Measurements from ENCODE around the gene CNOT1.

The CNOT1 gene

DNA sequence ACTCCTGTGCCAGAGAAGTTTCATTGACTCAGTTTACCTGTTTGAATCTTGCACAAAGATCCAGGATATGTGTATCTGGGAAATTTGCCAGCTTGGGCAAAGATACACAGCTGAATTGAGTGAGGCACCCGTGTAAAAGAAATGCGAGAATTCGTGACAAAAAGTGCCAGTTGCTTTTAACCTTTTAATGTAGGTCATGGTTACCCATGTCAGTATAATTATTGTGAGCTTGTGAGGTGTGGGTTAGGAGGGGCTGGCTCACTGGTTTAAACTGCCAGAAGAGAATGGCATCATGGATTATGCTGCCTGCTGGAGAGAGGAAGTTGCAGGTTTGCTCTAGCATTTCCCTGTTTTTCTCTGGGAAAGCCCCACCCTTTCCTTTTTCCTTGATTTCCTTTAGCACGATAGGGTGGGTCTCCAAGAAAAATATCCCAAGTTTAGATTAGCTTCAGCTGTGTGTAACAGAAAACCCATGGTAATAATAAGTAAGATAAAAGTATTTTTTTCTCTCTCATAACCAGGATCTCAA lies 154.5 kb downstream of the CNOT1 start:
- H3K4me3 ChIP-seq (ENCODE audit: low read depth, low read length): no peak overlapping the region
- TF ChIP-seq, protein P1, sequence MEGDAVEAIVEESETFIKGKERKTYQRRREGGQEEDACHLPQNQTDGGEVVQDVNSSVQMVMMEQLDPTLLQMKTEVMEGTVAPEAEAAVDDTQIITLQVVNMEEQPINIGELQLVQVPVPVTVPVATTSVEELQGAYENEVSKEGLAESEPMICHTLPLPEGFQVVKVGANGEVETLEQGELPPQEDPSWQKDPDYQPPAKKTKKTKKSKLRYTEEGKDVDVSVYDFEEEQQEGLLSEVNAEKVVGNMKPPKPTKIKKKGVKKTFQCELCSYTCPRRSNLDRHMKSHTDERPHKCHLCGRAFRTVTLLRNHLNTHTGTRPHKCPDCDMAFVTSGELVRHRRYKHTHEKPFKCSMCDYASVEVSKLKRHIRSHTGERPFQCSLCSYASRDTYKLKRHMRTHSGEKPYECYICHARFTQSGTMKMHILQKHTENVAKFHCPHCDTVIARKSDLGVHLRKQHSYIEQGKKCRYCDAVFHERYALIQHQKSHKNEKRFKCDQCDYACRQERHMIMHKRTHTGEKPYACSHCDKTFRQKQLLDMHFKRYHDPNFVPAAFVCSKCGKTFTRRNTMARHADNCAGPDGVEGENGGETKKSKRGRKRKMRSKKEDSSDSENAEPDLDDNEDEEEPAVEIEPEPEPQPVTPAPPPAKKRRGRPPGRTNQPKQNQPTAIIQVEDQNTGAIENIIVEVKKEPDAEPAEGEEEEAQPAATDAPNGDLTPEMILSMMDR (IDR thresholded peaks at IDR 0.05; ENCODE audit: low read depth, low read length): no peak

DNA sequence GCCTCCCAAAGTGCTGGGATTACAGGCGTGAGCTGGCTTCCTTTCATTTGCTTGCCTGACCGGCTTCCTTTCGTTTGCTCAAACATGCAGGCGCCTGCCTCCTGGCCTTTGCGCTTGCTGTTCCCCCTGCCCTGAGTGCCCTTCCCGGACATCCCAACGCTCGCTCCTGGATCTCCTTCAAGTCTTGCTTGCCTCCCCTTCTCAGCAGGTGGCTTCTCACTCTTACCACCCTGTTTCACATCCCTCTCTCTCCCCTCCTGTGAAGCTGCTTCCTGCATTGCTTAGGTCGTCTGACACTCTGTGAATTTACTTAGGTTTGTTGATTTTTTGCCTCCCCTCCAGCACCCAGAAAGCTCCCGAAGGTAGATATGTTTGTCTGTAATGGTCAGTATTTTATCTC lies 155.3 kb downstream of the CNOT1 start:
- TF ChIP-seq, protein P1 (IDR thresholded peaks at IDR 0.05; ENCODE audit: low read depth, low read length): no peak
- H3K4me3 ChIP-seq (ENCODE audit: low read depth, low read length): no peak overlapping the region

DNA sequence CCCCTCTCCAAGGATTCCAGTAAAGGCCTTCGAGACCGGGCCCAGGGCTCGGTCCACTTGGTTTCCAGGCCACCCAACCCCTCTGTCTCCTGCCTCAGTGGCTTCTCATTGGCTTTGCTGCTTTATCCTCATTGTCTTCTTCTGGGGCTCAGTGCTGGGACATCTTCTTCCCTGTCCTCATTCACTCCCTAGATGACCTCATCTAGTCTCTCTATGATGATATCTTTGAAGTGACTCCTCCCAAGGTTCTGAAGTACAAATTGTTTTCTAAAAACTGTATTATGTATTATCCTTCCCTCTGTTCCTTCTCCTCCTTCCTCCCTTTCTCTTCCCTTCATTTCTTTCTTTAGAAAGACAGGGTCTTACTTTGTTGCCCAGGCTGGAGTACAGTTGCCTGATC lies 156.8 kb downstream of the CNOT1 start:
- H3K4me3 ChIP-seq (ENCODE audit: low read depth, low read length): no peak overlapping the region
- TF ChIP-seq, protein P1 (IDR thresholded peaks at IDR 0.05; ENCODE audit: low read depth, low read length): no peak

DNA sequence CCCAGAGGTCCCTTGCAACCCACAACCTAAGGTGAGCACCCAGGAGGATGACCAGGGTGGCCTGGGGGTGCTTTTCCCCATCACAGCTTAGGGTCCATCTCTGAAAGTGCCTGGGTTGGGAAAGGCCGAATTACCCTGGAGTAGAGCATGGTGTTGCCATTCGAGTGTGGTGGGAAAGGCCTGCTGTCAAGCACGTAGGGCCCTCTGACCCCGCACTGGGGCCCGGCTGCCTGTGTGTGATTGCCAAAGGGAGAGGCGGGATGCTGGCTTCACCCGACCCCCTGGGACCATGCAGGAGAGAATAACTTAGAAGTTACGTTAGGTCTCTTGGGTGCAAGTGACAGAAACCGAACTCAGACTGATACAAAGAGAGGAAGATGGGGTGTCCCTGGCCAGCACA lies 157.4 kb downstream of the CNOT1 start:
- H3K4me3 ChIP-seq (ENCODE audit: low read depth, low read length): no peak overlapping the region
- TF ChIP-seq, protein P1 (IDR thresholded peaks at IDR 0.05; ENCODE audit: low read depth, low read length): no peak

DNA sequence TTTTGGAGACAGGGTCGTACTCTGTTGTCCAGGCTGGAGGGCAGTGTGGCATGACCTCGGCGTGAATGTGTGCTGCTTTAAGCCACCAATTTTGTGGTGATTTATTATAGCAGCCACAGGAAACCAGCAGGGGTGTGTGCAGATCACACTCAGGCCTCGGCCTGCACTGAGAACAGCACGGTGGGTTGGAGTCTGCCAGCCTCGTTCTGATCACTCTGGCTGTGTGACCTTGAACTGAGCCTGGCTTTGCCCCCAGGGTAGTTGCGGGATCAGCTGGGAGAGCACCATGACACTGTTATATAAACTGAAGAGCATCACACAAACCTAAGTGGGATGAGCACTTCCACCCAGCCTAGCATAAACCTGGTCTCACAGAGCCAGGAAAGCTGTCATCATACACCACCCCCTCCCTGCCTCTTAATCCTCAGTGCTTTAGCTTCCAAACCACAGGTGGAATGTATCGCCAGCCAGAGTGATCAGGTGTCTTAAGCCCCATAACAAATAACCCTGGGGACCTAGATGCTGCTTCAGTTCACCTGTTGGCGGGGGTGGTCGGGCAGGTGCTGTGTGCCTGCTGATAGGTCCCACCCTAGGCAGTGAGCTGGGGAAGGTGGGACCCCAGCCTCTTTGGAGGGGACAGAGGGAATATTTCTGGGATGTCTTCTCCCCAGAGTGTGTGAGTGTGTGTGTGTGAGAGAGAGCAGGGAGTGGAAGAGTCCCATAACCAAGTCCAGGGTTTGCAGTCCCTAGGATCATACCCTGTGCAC lies 158.2 kb downstream of the CNOT1 start:
- no peak overlapping the region for H3K4me3 ChIP-seq (ENCODE audit: low read depth, low read length)
- TF ChIP-seq, protein P1 (IDR thresholded peaks at IDR 0.05; ENCODE audit: low read depth, low read length): no peak

Measured in WI38 (cell line).